ENCODE data around the gene SLC25A26. TPM values are rescaled to one million over a fixed set of nuclear protein-coding genes. Genes with fewer than 3 reads are reported as not detected.

SLC25A26 gene
- total RNA-seq, 1 experiment from 2014 or later: 23.8 TPM

- H3K9me2 ChIP-seq (ENCODE audit: insufficient read depth): no peaks in the 10 kb centered on the region
- intact Hi-C loops (cut with micrococcal nuclease): no loop called here
- no peak overlapping the region for H2AFZ ChIP-seq (ENCODE audit: low read depth, low read length, poor library complexity, severe bottlenecking)
- no peaks in the 10 kb centered on the region for H3K4me1 ChIP-seq (ENCODE audit: control insufficient read depth in 1 of 2, insufficient read depth in 2 of 2, low read length in 2 of 2)
- ATAC-seq (no peak), DNase-seq (ENCODE audit: low read depth, low spot score) (no peak)
- H3K79me2 ChIP-seq (ENCODE audit: insufficient read depth, low read length): no peaks in the 10 kb centered on the region
- ChIA-PET CTCF (interaction anchor here (0.9 kb wide), 1 partner anchor 416 kb away, joined by 4 read pairs; no protein-coding TSS in a partner anchor), POLR2A (no interaction called here), RAD21 (ENCODE audit: low non-redundant PET in 1 of 2, low total read pairs in 2 of 2, uncharacterized antibody in 2 of 2, unreplicated experiment in 2 of 2) (no interaction called here)
- no peak overlapping the region for H3K4me2 ChIP-seq (ENCODE audit: low read length)
- H3K27me3 ChIP-seq (ENCODE audit: insufficient read depth, low read length): no peaks in the 10 kb centered on the region
- TF ChIP-seq POLR2AphosphoS5 (IDR thresholded peaks at IDR 0.05; ENCODE audit: low read depth, low read length) (no peak), ZNF274 (IDR thresholded peaks at IDR 0.05; ENCODE audit: low read depth, low read length) (no peak), CBX3 (IDR thresholded peaks at IDR 0.05; ENCODE audit: low read depth) (no peak), EZH2phosphoT487 (IDR thresholded peaks at IDR 0.05; ENCODE audit: borderline replicate concordance) (no peak), ZFX (IDR thresholded peaks at IDR 0.05) (no peak), JUND (IDR thresholded peaks at IDR 0.05) (no peak), REST (IDR thresholded peaks at IDR 0.05; ENCODE audit: low read depth) (no peak)
- TF ChIP-seq, protein P1, sequence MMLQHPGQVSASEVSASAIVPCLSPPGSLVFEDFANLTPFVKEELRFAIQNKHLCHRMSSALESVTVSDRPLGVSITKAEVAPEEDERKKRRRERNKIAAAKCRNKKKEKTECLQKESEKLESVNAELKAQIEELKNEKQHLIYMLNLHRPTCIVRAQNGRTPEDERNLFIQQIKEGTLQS (IDR thresholded peaks at IDR 0.05): no peak
- TF ChIP-seq, protein P2, sequence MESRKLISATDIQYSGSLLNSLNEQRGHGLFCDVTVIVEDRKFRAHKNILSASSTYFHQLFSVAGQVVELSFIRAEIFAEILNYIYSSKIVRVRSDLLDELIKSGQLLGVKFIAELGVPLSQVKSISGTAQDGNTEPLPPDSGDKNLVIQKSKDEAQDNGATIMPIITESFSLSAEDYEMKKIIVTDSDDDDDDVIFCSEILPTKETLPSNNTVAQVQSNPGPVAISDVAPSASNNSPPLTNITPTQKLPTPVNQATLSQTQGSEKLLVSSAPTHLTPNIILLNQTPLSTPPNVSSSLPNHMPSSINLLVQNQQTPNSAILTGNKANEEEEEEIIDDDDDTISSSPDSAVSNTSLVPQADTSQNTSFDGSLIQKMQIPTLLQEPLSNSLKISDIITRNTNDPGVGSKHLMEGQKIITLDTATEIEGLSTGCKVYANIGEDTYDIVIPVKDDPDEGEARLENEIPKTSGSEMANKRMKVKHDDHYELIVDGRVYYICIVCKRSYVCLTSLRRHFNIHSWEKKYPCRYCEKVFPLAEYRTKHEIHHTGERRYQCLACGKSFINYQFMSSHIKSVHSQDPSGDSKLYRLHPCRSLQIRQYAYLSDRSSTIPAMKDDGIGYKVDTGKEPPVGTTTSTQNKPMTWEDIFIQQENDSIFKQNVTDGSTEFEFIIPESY (IDR thresholded peaks at IDR 0.05; ENCODE audit: extremely low read depth, insufficient replicate concordance, low read length): no peak
- no peak overlapping the region for H3K4me3 ChIP-seq (replicated peaks in 1 of 2; ENCODE audit: low read depth in 1 of 2, low read length in 2 of 2)
- no peak overlapping the region for H3K27ac ChIP-seq (ENCODE audit: low read depth, low read length)
- H3K9me3 ChIP-seq (ENCODE audit: control insufficient read depth in 1 of 2, insufficient read depth in 1 of 2, low read depth in 1 of 2, low read length in 2 of 2): no peaks in the 10 kb centered on the region
- H4K20me1 ChIP-seq (ENCODE audit: insufficient read depth): no peaks in the 10 kb centered on the region
- no peaks in the 10 kb centered on the region for H3K36me3 ChIP-seq (ENCODE audit: control insufficient read depth in 1 of 2, insufficient read depth in 2 of 2, low read length in 2 of 2)
- H3K9ac ChIP-seq (ENCODE audit: low read length): no peak overlapping the region
- BruUV-seq (replicated peaks): no TSS peak
These were observed 184.9 kb downstream of the SLC25A26 start for GRCh38 chr3:66405701-66406091.

All from HCT116 (cell line).